Measurements from ENCODE around the gene PRR5L.

Gene PRR5L

DNA sequence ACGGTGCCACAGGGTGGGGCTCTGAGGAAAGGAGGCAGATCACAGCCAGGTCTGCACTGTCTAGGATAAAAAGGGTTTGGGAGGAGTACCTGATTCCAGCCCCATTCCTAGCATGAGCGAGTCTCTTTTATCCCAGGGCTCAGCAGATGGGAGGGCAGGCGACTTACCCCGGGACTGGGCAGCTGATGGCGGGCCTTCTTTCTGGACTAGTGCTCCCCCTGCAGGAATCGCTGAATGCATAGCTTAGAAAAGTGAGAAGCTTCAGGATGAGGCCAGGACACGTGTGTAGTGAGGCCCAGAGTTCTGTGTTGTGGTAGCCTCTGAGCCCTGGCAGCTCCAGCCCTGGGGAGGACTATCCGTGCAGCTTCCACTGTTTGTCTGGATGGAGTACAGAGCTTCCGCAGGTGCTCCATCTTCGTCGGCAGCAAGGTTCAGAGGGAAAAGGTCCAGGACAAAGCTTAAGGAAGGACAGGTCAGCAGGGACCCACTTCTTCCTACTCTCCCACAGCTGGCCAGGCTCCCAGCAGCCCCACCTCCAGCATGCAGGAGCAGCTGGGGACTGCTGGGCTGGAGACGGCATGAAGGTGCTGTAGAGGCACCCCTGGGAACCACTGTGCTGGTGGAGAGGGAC lies 37.2 kb upstream of the PRR5L start:
- Histone ChIP-seq H3K9ac (no peak overlapping the region), H3K36me3 (ENCODE audit: insufficient read depth) (no peaks in the 10 kb centered on the region), H3K4me2 (no peak overlapping the region), H4K20me1 (ENCODE audit: insufficient read depth) (no peaks in the 10 kb centered on the region), H3K4me1 (ENCODE audit: low read depth, poor library complexity, severe bottlenecking) (no peaks in the 10 kb centered on the region), H3K4me3 (IDR thresholded peaks at IDR 0.05; ENCODE audit: insufficient read depth, low read depth, low read length) (no peak overlapping the region), H3K27ac (no peak overlapping the region), H3K27me3 (ENCODE audit: insufficient read depth, low read depth) (no peaks in the 10 kb centered on the region), H2AFZ (ENCODE audit: low read depth) (peak overlapping the region; percentile 9; the same call in 1 of the 2 replicates), H3K79me2 (ENCODE audit: insufficient read depth, low read depth) (no peaks in the 10 kb centered on the region)
- TF ChIP-seq, protein P1, sequence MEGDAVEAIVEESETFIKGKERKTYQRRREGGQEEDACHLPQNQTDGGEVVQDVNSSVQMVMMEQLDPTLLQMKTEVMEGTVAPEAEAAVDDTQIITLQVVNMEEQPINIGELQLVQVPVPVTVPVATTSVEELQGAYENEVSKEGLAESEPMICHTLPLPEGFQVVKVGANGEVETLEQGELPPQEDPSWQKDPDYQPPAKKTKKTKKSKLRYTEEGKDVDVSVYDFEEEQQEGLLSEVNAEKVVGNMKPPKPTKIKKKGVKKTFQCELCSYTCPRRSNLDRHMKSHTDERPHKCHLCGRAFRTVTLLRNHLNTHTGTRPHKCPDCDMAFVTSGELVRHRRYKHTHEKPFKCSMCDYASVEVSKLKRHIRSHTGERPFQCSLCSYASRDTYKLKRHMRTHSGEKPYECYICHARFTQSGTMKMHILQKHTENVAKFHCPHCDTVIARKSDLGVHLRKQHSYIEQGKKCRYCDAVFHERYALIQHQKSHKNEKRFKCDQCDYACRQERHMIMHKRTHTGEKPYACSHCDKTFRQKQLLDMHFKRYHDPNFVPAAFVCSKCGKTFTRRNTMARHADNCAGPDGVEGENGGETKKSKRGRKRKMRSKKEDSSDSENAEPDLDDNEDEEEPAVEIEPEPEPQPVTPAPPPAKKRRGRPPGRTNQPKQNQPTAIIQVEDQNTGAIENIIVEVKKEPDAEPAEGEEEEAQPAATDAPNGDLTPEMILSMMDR (conservative IDR thresholded peaks at IDR 0.05; ENCODE audit: low read depth, low read length), result peak; percentile 72

DNA sequence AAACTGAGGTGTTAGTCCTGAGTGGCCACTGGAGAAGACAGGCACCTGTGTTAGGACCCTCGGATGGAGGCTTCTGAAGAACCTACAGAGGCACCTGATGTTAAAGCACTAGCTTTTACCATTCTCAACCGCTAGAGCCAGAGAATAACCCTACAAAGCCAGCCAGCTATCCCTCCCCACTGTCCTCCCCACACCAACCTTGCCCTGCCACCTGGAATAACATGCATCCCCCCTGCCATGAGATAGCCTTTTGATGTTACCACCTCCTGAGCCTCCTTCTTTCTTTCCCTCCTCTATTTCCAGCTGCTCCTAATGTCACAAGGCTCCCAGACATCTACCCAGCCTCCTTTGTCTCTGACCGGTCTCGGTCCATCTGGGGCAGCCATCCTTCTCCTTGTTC lies 35.0 kb upstream of the PRR5L start:
- no peak overlapping the region for H3K9ac ChIP-seq
- H3K4me2 ChIP-seq, result no peak overlapping the region
- TF ChIP-seq, protein P1 (conservative IDR thresholded peaks at IDR 0.05; ENCODE audit: low read depth, low read length), result no peak
- H3K27me3 ChIP-seq (ENCODE audit: insufficient read depth, low read depth), result no peaks in the 10 kb centered on the region
- H3K36me3 ChIP-seq (ENCODE audit: insufficient read depth), result no peaks in the 10 kb centered on the region
- no peaks in the 10 kb centered on the region for H3K79me2 ChIP-seq (ENCODE audit: insufficient read depth, low read depth)
- no peak overlapping the region for H3K27ac ChIP-seq
- no peaks in the 10 kb centered on the region for H3K4me1 ChIP-seq (ENCODE audit: low read depth, poor library complexity, severe bottlenecking)
- H4K20me1 ChIP-seq (ENCODE audit: insufficient read depth), result no peaks in the 10 kb centered on the region
- no peak overlapping the region for H3K4me3 ChIP-seq (IDR thresholded peaks at IDR 0.05; ENCODE audit: insufficient read depth, low read depth, low read length)
- H2AFZ ChIP-seq (ENCODE audit: low read depth), result no peak overlapping the region

DNA sequence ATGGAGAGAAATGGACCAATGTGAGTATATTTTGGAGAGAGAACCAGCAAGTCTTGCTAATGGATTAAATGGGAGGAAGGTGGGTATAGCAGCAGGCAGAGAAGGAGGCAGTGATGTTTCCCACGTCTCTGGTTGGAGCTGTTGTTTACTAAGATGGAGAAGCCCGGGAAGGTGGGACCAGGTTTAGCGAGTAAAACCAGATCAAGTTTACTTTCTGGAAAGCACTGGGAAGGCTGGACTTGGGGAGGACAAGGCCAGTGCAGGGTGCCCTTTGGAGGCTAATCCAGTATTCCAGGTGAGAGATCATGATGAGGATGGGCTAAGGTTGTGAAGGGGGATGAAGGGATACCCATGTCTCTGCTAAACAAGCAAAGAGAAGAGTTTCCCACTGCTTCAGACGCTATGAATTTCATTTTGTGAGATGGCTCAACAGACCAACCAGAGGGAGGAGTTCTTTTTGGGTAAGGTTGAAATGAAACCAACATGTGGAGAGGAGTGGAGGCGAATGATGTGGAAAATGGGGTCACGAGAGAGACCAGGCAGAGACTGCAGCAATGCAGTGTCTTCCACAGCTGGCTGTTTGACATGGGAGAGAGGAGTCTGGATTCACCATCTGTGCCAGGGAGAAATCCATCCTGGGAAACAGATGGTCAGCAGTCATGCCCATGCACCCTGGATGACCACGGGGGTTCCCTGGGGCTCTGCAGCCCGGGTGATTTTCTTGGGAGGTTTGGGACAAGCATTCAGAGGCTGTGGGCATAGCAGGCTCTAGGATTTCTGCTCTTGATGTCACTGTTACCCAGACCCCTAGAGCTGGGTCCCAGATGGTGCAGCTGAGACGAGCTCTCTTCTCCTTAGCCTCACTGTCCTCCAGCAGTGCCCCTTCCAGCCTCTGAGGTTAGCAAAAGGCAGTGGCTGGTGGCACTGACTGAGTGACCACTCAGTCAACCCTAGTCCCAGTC lies 31.8 kb upstream of the PRR5L start:
- H3K4me1 ChIP-seq (ENCODE audit: low read depth, poor library complexity, severe bottlenecking), result no peaks in the 10 kb centered on the region
- H4K20me1 ChIP-seq (ENCODE audit: insufficient read depth), result no peaks in the 10 kb centered on the region
- H3K4me2 ChIP-seq, result no peak overlapping the region
- H2AFZ ChIP-seq (ENCODE audit: low read depth), result no peak overlapping the region
- H3K27ac ChIP-seq, result no peak overlapping the region
- no peak overlapping the region for H3K9ac ChIP-seq
- TF ChIP-seq, protein P1 (conservative IDR thresholded peaks at IDR 0.05; ENCODE audit: low read depth, low read length), result no peak
- H3K79me2 ChIP-seq (ENCODE audit: insufficient read depth, low read depth), result no peaks in the 10 kb centered on the region
- no peaks in the 10 kb centered on the region for H3K36me3 ChIP-seq (ENCODE audit: insufficient read depth)
- no peaks in the 10 kb centered on the region for H3K27me3 ChIP-seq (ENCODE audit: insufficient read depth, low read depth)
- no peak overlapping the region for H3K4me3 ChIP-seq (IDR thresholded peaks at IDR 0.05; ENCODE audit: insufficient read depth, low read depth, low read length)

DNA sequence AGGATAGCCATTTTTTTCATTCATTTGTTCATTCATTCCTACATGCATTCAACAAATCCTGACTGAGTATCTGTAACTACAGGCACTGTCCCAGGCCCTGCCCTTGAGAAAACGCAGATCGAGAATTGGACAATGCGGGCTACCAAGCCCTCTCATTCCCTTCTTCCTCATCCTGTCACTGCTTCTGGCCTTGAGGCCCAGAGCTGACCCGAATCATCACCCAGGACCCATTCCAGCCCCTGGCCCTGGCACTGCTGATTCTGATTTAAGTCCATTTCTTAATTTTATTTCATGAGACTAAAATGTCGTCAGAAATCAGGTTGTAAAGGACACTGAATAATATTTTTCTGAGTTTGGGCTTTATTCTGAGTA lies 31.1 kb upstream of the PRR5L start:
- Histone ChIP-seq H4K20me1 (ENCODE audit: insufficient read depth) (no peaks in the 10 kb centered on the region), H3K27me3 (ENCODE audit: insufficient read depth, low read depth) (no peaks in the 10 kb centered on the region), H3K9ac (no peak overlapping the region), H3K79me2 (ENCODE audit: insufficient read depth, low read depth) (no peaks in the 10 kb centered on the region), H3K4me2 (no peak overlapping the region), H3K27ac (no peak overlapping the region), H3K4me1 (ENCODE audit: low read depth, poor library complexity, severe bottlenecking) (no peaks in the 10 kb centered on the region), H2AFZ (ENCODE audit: low read depth) (no peak overlapping the region), H3K36me3 (ENCODE audit: insufficient read depth) (no peaks in the 10 kb centered on the region), H3K4me3 (IDR thresholded peaks at IDR 0.05; ENCODE audit: insufficient read depth, low read depth, low read length) (no peak overlapping the region)
- TF ChIP-seq, protein P1 (conservative IDR thresholded peaks at IDR 0.05; ENCODE audit: low read depth, low read length), result no peak

Data from KMS-11 (cell line).